Activated CD8-positive, alpha-beta T cell treated with anti-CD3 and anti-CD28 coated beads, Interleukin-2, amount 10 ng/mL, durations not matched to agents 7 days and 5 days (primary cell): ENCODE data around the gene KIAA0753. TPM values are rescaled to one million over a fixed set of nuclear protein-coding genes. Genes with fewer than 3 reads are reported as not detected.
"Not testable (repeated sequence)": the region's sequence is repeated elsewhere in the genome, so short reads cannot be mapped to it uniquely, and the experiment has no call there.

Source experiments
- ATAC-seq: fragments of 150-1000 bp; cut with Tn5 transposase; one replicate; pipeline ENCODE4 v1.10.0; 2021; ENCODE audit warnings: moderate library complexity
- CTCF ChIA-PET: fragments of 350-600 bp; sonication (Branson Sonifier 250); formaldehyde crosslinking; loops from one replicate; lab custom pipeline; 2021; ENCODE audit warnings: antibody characterized with exemption; lab: Charles Lee
- POLR2A ChIA-PET: fragments of 350-600 bp; sonication (Branson Sonifier 250); formaldehyde crosslinking; loops from one replicate; lab custom pipeline; 2021; ENCODE audit warnings: antibody characterized with exemption; lab: Charles Lee
- DNase-seq: peaks from one replicate; pipeline ENCODE4 v3.0.0-alpha.2; 2020
- H3K27ac Mint-ChIP-seq: one replicate; pipeline ENCODE4 v1.8.0; 2021; ENCODE audit warnings: mild to moderate bottlenecking, mixed read lengths
- H3K27me3 Mint-ChIP-seq: one replicate; pipeline ENCODE4 v1.8.0; 2021; ENCODE audit warnings: low read depth, mixed read lengths
- H3K36me3 Mint-ChIP-seq: one replicate; pipeline ENCODE4 v1.8.0; 2021; ENCODE audit warnings: low read depth, mixed read lengths
- H3K4me1 Mint-ChIP-seq: one replicate; pipeline ENCODE4 v1.8.0; 2021; ENCODE audit warnings: low read depth, mixed read lengths
- H3K4me3 Mint-ChIP-seq: one replicate; pipeline ENCODE4 v1.8.0; 2021; ENCODE audit warnings: mild to moderate bottlenecking, mixed read lengths
- H3K9me3 Mint-ChIP-seq: one replicate; pipeline ENCODE4 v1.8.0; 2022; ENCODE audit warnings: mixed read lengths; ENCODE audit not compliant: insufficient read depth
- total RNA-seq, 2 experiments: library from RNA; stranded (reverse); gene quantifications; one replicate each; pipeline ENCODE4 v1.2.3, GENCODE V29; 2021

Gene KIAA0753
- total RNA-seq, 2 experiments from 2014 or later, result 14.0 to 19.5 TPM

GRCh38 chr17:6655732-6656361 lies 15.3 kb upstream of the KIAA0753 start:
- ATAC-seq, POLR2A ChIA-PET, H3K36me3 Mint-ChIP-seq, H3K9me3 Mint-ChIP-seq, H3K27ac Mint-ChIP-seq, DNase-seq, CTCF ChIA-PET: not testable (repeated sequence)
- H3K4me1 Mint-ChIP-seq, result peaks cover 51% of the 10 kb centered on the region
- peak overlapping the region; percentile 54 for H3K4me3 Mint-ChIP-seq
- peaks cover 23% of the 10 kb centered on the region for H3K27me3 Mint-ChIP-seq

GRCh38 chr17:6654841-6655731 lies 14.6 kb upstream of the KIAA0753 start:
- Mint-ChIP-seq H3K4me1 (peaks cover 48% of the 10 kb centered on the region), H3K36me3 (peaks cover 12% of the 10 kb centered on the region), H3K4me3 (peak overlapping the region; percentile 54), H3K27ac (no peak overlapping the region), H3K27me3 (peaks cover 23% of the 10 kb centered on the region), H3K9me3 (no peaks in the 10 kb centered on the region)
- ATAC-seq (no peak), DNase-seq (no peak)
- ChIA-PET POLR2A (no interaction called here), CTCF (no interaction called here)

GRCh38 chr17:6651919-6652452 lies 11.5 kb upstream of the KIAA0753 start:
- ATAC-seq, result peak; percentile 7
- Mint-ChIP-seq H3K27ac (no peak overlapping the region), H3K4me3 (peak overlapping the region; percentile 97), H3K36me3 (peaks cover 31% of the 10 kb centered on the region), H3K4me1 (peaks cover 51% of the 10 kb centered on the region), H3K9me3 (no peaks in the 10 kb centered on the region), H3K27me3 (peaks cover 21% of the 10 kb centered on the region)
- peak; percentile 47 for DNase-seq
- ChIA-PET CTCF (interaction anchor here (0.8 to 1.3 kb wide), 3 partner anchors 10 to 178 kb away, joined by 3 to 7 read pairs (median 5); partner anchors contain the start of gene TXNDC17), POLR2A (interaction anchor here (0.6 to 2.8 kb wide), 4 partner anchors 12 to 179 kb away, joined by 3 to 36 read pairs (median 10); partner anchors contain the start of genes KIAA0753, TXNDC17 and XAF1)

- H3K4me1 Mint-ChIP-seq, result peaks cover 54% of the 10 kb centered on the region
- H3K9me3 Mint-ChIP-seq, result no peaks in the 10 kb centered on the region
- peak within 1 kb of the TSS; percentile 97 for H3K4me3 Mint-ChIP-seq
- H3K27ac Mint-ChIP-seq, result peak within 1 kb of the TSS; percentile 98
- peaks cover 21% of the 10 kb centered on the region for H3K27me3 Mint-ChIP-seq
- peaks cover 33% of the 10 kb centered on the region for H3K36me3 Mint-ChIP-seq
- peak; percentile 93 for ATAC-seq
- ChIA-PET POLR2A (interaction anchor here (0.6 to 2.8 kb wide), 4 partner anchors 11 to 179 kb away, joined by 3 to 36 read pairs (median 10); partner anchors contain the start of genes KIAA0753, TXNDC17 and XAF1), CTCF (interaction anchor here (0.8 to 1.6 kb wide), 6 partner anchors 10 to 178 kb away, joined by 3 to 7 read pairs (median 4); partner anchors contain the start of gene TXNDC17)
- peak; percentile 96 for DNase-seq
These were observed 10.9 kb upstream of the KIAA0753 start, which contains the start of the genes C17orf100 and MED31 for GRCh38 chr17:6651354-6651918. TSS of gene C17orf100 (plus strand) at chr17:6651762. CDS start at chr17:6651914, 152 bp downstream. TSS of gene MED31 (minus strand) at chr17:6651605. CDS start at chr17:6651528, 77 bp downstream.

GRCh38 chr17:6648181-6648580 lies 7.7 kb upstream of the KIAA0753 start:
- H3K4me1 Mint-ChIP-seq, result peaks cover 59% of the 10 kb centered on the region
- no peak overlapping the region for H3K4me3 Mint-ChIP-seq
- DNase-seq, result no peak
- H3K27ac Mint-ChIP-seq, result no peak overlapping the region
- CTCF ChIA-PET, result interaction anchor here (0.6 to 2.4 kb wide), 11 partner anchors 10 to 176 kb away, joined by 3 to 24 read pairs (median 3); a partner anchor contains a TSS
- no peak for ATAC-seq
- POLR2A ChIA-PET, result no interaction called here
- no peaks in the 10 kb centered on the region for H3K9me3 Mint-ChIP-seq
- peaks cover 52% of the 10 kb centered on the region for H3K36me3 Mint-ChIP-seq
- H3K27me3 Mint-ChIP-seq, result no peaks in the 10 kb centered on the region

GRCh38 chr17:6643451-6644125 lies 3.1 kb upstream of the KIAA0753 start:
- POLR2A ChIA-PET, result no interaction called here
- no peaks in the 10 kb centered on the region for H3K27me3 Mint-ChIP-seq
- ATAC-seq (no peak), DNase-seq (no peak)
- peaks cover 64% of the 10 kb centered on the region for H3K4me1 Mint-ChIP-seq
- no peaks in the 10 kb centered on the region for H3K9me3 Mint-ChIP-seq
- CTCF ChIA-PET, result no interaction called here
- H3K27ac Mint-ChIP-seq, result no peak overlapping the region
- no peak overlapping the region for H3K4me3 Mint-ChIP-seq
- H3K36me3 Mint-ChIP-seq, result peaks cover 58% of the 10 kb centered on the region

- H3K9me3 Mint-ChIP-seq, result no peaks in the 10 kb centered on the region
- H3K27me3 Mint-ChIP-seq, result no peaks in the 10 kb centered on the region
- ATAC-seq, result no peak
- peak overlapping the region; percentile 57 for H3K27ac Mint-ChIP-seq
- DNase-seq, result no peak
- peak overlapping the region; percentile 94 for H3K4me3 Mint-ChIP-seq
- CTCF ChIA-PET, result interaction anchor here (1.2 to 1.3 kb wide), 2 partner anchors 18 to 24 kb away, joined by 3 read pairs; no protein-coding TSS in a partner anchor
- POLR2A ChIA-PET, result interaction anchor here (4.9 kb wide), 1 partner anchor 8 kb away, joined by 36 read pairs; the partner anchor contains the start of genes C17orf100 and MED31
- H3K4me1 Mint-ChIP-seq, result peaks cover 65% of the 10 kb centered on the region
- H3K36me3 Mint-ChIP-seq, result peaks cover 48% of the 10 kb centered on the region
These were observed 2.1 kb upstream of the KIAA0753 start for GRCh38 chr17:6642592-6642991.

GRCh38 chr17:6641247-6641863 lies 844 bp upstream of the KIAA0753 start:
- POLR2A ChIA-PET, result interaction anchor here (0.6 to 4.9 kb wide), 5 partner anchors 9 to 1915 kb away, joined by 3 to 36 read pairs (median 3); partner anchors contain the start of genes C17orf100 and MED31
- Mint-ChIP-seq H3K36me3 (peaks cover 42% of the 10 kb centered on the region), H3K27ac (peak overlapping the region; percentile 98), H3K4me1 (peaks cover 61% of the 10 kb centered on the region), H3K9me3 (no peaks in the 10 kb centered on the region), H3K27me3 (no peaks in the 10 kb centered on the region), H3K4me3 (peak overlapping the region; percentile 94)
- CTCF ChIA-PET, result interaction anchor here (0.9 to 1.7 kb wide), 7 partner anchors 9 to 362 kb away, joined by 3 to 7 read pairs (median 3); partner anchors contain the start of genes C17orf100 and MED31
- no peak for ATAC-seq
- no peak for DNase-seq

GRCh38 chr17:6639586-6640535 lies 650 bp downstream of the KIAA0753 start:
- CTCF ChIA-PET, result interaction anchor here (1.0 to 3.1 kb wide), 2 partner anchors 9 to 12 kb away, joined by 3 to 11 read pairs; partner anchors contain the start of genes C17orf100 and MED31
- Mint-ChIP-seq H3K9me3 (no peaks in the 10 kb centered on the region), H3K4me3 (peak overlapping the region; percentile 94), H3K27me3 (no peaks in the 10 kb centered on the region), H3K27ac (peak overlapping the region; percentile 98), H3K36me3 (peaks cover 38% of the 10 kb centered on the region), H3K4me1 (peaks cover 57% of the 10 kb centered on the region)
- DNase-seq (peak; percentile 44), ATAC-seq (peak; percentile 45)
- POLR2A ChIA-PET, result interaction anchor here (0.7 to 4.9 kb wide), 5 partner anchors 11 to 116 kb away, joined by 3 to 36 read pairs (median 3); partner anchors contain the start of genes C17orf100, MED31 and XAF1
